GM12875 (cell line): ENCODE results near the gene SAMD4B.

Experiments used
- H3K4me3 ChIP-seq: one replicate; pipeline ENCODE4 v1.5.1; 2011; ENCODE audit warnings: low read depth, low read length, control low read depth
- TF ChIP-seq, protein P1 (sequence below): IDR thresholded peaks from 2 replicates; pipeline ENCODE4 v1.5.1; 2011; ENCODE audit warnings: low read depth, mild to moderate bottlenecking, control low read depth, inconsistent platforms, low read length, moderate library complexity, borderline replicate concordance; ENCODE audit not compliant: insufficient read depth

The SAMD4B gene

DNA sequence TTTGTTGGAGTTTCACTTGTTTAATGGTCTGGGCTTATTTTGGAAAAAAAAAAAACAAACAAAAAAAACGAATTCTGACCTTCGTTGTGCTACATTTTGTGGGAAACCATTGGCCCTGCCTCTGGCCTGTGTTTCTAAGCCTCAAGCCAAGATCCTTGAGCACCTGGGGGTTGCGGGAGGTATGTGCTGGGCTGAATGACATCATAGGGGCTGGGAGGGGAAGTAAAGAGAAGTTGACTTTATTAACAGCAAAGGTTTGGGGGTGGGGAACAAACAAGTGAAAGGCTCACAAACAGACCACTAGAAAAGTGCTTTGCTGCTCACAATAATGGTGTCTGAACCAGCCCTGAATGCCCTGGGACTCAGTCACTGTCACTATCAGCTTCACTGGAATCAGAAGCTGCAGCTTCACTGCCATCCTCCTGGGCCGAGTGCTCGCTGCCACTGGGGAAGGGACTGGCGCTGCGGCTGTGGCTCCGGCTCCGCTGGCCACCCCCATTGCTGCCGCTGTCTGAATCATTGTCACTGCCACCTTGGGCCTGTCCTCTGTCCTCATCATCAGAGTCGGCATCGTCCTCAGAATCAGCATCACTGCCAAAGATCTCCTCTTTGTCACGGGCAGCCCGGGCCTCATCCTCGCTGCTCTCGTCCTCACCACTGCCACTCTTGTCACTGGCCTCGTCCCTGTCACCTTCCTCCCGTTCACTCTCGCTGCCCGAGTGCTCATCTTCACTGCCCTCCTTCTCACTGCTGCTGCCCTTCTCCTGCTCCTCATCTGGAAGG, 43.6 kb downstream of the SAMD4B start:
- TF ChIP-seq, protein P1, sequence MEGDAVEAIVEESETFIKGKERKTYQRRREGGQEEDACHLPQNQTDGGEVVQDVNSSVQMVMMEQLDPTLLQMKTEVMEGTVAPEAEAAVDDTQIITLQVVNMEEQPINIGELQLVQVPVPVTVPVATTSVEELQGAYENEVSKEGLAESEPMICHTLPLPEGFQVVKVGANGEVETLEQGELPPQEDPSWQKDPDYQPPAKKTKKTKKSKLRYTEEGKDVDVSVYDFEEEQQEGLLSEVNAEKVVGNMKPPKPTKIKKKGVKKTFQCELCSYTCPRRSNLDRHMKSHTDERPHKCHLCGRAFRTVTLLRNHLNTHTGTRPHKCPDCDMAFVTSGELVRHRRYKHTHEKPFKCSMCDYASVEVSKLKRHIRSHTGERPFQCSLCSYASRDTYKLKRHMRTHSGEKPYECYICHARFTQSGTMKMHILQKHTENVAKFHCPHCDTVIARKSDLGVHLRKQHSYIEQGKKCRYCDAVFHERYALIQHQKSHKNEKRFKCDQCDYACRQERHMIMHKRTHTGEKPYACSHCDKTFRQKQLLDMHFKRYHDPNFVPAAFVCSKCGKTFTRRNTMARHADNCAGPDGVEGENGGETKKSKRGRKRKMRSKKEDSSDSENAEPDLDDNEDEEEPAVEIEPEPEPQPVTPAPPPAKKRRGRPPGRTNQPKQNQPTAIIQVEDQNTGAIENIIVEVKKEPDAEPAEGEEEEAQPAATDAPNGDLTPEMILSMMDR: no peak
- no peak overlapping the region for H3K4me3 ChIP-seq

- H3K4me3 ChIP-seq: no peak overlapping the region
- TF ChIP-seq, protein P1: no peak
Measured at GRCh38 chr19:39386557-39386956, 44.3 kb downstream of the SAMD4B start.

DNA sequence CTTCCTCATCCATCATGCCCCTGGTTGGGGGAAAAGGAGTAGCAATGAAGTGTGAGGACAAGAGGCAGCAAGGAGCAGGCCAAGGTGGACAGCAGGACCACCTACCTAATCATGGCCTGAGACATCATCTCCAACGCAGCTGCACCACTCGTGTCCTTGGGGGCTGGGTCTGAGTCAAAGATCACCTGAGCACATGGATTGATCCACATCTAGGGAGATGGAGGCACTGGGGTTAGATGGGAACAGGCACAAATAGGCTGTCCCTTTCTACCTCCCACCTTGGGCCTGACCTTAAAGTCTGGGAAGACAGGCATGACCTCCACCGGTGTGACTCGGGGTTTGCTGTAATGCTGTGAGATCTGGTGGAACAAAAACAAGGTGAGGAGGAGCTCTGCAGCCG, 46.4 kb downstream of the SAMD4B start:
- TF ChIP-seq, protein P1: no peak
- no peak overlapping the region for H3K4me3 ChIP-seq

GRCh38 chr19:39389631-39390414, 47.6 kb downstream of the SAMD4B start:
- TF ChIP-seq, protein P1: no peak
- H3K4me3 ChIP-seq: peak overlapping the region; percentile 85

- H3K4me3 ChIP-seq: peak overlapping the region; percentile 85
- TF ChIP-seq, protein P1: no peak
Measured at GRCh38 chr19:39390451-39390750, 48.2 kb downstream of the SAMD4B start.

- TF ChIP-seq, protein P1: no peak
- peak within 1 kb of the TSS; percentile 96 for H3K4me3 ChIP-seq
Measured at GRCh38 chr19:39390751-39391437, 48.7 kb downstream of the SAMD4B start, which contains the start of the genes MED29 and PAF1. Gene MED29, plus strand, starts transcription at chr19:39391378. Its CDS starts 45 bp downstream, at chr19:39391423. Gene PAF1, minus strand, starts transcription at chr19:39391106. Its CDS starts 242 bp downstream, at chr19:39390864.
